Spleen (tissue), 11 donors: ENCODE results near the gene GJA5. TPM values are rescaled to one million over a fixed set of nuclear protein-coding genes. Genes with fewer than 3 reads are reported as not detected.
A peak's percentile ranks its signal among the peaks of the same experiment; 100 is the strongest.

ENCODE experiments used
- DNase-seq: peaks from one replicate; pipeline ENCODE4 v3.0.0-alpha.2; 2020
- H3K27ac ChIP-seq, 8 donors: fragments of 200-600 bp; sonication (generic) in 7 of 8; 1 replicate in 4 of 8; 2 replicates in 4 of 8; pipeline versions ENCODE4 v1.5.0 to v1.8.0; 2016 to 2021; ENCODE audit warnings: inconsistent platforms in 4 of 8, mild to moderate bottlenecking in 4 of 8, moderate library complexity in 1 of 8
- H3K27me3 ChIP-seq, 7 donors: fragments of 200-600 bp; sonication (generic) in 6 of 7; replicated peaks in 1 of 7; 1 replicate in 4 of 7; 2 replicates in 3 of 7; pipeline versions ENCODE4 v1.5.0 to v1.8.0; 2016 to 2021; ENCODE audit warnings: inconsistent platforms in 3 of 7, mild to moderate bottlenecking in 1 of 7
- H3K36me3 ChIP-seq, 6 donors: fragments of 200-600 bp; sonication (generic) in 5 of 6; 1 replicate in 4 of 6; 2 replicates in 2 of 6; pipeline versions ENCODE4 v1.5.0 to v1.8.0; 2016 to 2021; ENCODE audit warnings: inconsistent platforms in 2 of 6
- H3K4me1 ChIP-seq, 6 donors: fragments of 200-600 bp; sonication (generic) in 5 of 6; 1 replicate in 3 of 6; 2 replicates in 3 of 6; pipeline versions ENCODE4 v1.5.0 to v1.8.0; 2016 to 2021; ENCODE audit warnings: inconsistent platforms in 3 of 6
- H3K4me3 ChIP-seq, 8 donors: fragments of 200-600 bp; sonication (generic) in 7 of 8; 1 replicate in 4 of 8; 2 replicates in 4 of 8; pipeline versions ENCODE4 v1.5.0 to v1.8.0; 2016 to 2021; ENCODE audit warnings: inconsistent platforms in 4 of 8, mild to moderate bottlenecking in 4 of 8, moderate library complexity in 2 of 8
- H3K9me3 ChIP-seq, 8 donors: fragments of 200-600 bp; sonication (generic) in 7 of 8; 1 replicate in 4 of 8; 2 replicates in 4 of 8; pipeline versions ENCODE4 v1.5.0 to v1.8.0; 2016 to 2021; ENCODE audit warnings: inconsistent platforms in 4 of 8
- POLR2A ChIP-seq, 3 donors: fragments of 450-650 bp; IDR thresholded peaks; one replicate each; pipeline ENCODE4 v1.5.1; 2017; ENCODE audit warnings: antibody characterized with exemption in 3 of 3, mild to moderate bottlenecking in 1 of 3
- POLR2AphosphoS5 ChIP-seq, 3 donors: sonication (generic); formaldehyde crosslinking; IDR thresholded peaks; one replicate each; pipeline ENCODE4 v1.5.1; 2017; ENCODE audit warnings: antibody characterized with exemption in 3 of 3
- WGBS, 5 donors: extraction: QIAGEN DNeasy Blood & Tissue Kit in 3 of 5; methylation state at CpG; one replicate each; pipeline versions ENCODE4 v1.1.5 to v1.1.7; 2013 to 2018; 5-methylcytosine and 5-hydroxymethylcytosine counted together
- intact Hi-C: fragments of 100-400 bp; cut with DNase I; formaldehyde crosslinking; loops from one replicate; pipeline ENCODE4 v1.15.0; 2023; ENCODE audit warnings: low total_unique reads
- polyA plus RNA-seq, 3 donors: library from polyadenylated mRNA; stranded (reverse); fragments of 200-250 nt; gene quantifications; one replicate each; pipeline ENCODE4 v1.2.1, GENCODE V29; 2013
- total RNA-seq, 7 donors: library from RNA; depleted of rRNA in 3 of 7; stranded (reverse); fragments of >200 nt in 3 of 7; fragmentation: NEBNext Ultra II Directional in 4 of 7; extraction: Animal tissue kit (Norgen Biotek cat#: 25700) in 4 of 7; gene quantifications; one replicate each; pipeline versions ENCODE4 v1.1.0 to v1.2.1, GENCODE V29; 2016 to 2021
- TF ChIP-seq, protein P1 (sequence below), 11 experiments: fragments of 200-600 bp in 7 of 11; fragments of 450-650 bp in 4 of 11; sonication (generic) in 4 of 11; IDR thresholded peaks in 8 of 11; conservative IDR thresholded peaks in 3 of 11; 1 replicate in 7 of 11; 2 replicates in 4 of 11; pipeline versions ENCODE4 v1.4.0 to v1.8.0; 2016 to 2021; ENCODE audit warnings: antibody characterized with exemption in 11 of 11, inconsistent platforms in 4 of 11, mild to moderate bottlenecking in 1 of 11
- donor health status: healthy with polysubstance abuse.
- donor health status: DM: no; HTN: no; CAD: no; lungs with moderate emphysema.
- donor health status: DM: no; HTN: no; CAD: no.
- donor health status: Bipolar disorder and iron deficiency.
- donor health status: healthy.
- donor health status: DM: no; HTN: no; CAD: no.
- donor health status: DM: yes; HTN: yes; CAD: no.

GJA5 gene
- total and polyA plus RNA-seq, 10 donors = 1.5 to 19.8 (median 6.1) TPM

DNA sequence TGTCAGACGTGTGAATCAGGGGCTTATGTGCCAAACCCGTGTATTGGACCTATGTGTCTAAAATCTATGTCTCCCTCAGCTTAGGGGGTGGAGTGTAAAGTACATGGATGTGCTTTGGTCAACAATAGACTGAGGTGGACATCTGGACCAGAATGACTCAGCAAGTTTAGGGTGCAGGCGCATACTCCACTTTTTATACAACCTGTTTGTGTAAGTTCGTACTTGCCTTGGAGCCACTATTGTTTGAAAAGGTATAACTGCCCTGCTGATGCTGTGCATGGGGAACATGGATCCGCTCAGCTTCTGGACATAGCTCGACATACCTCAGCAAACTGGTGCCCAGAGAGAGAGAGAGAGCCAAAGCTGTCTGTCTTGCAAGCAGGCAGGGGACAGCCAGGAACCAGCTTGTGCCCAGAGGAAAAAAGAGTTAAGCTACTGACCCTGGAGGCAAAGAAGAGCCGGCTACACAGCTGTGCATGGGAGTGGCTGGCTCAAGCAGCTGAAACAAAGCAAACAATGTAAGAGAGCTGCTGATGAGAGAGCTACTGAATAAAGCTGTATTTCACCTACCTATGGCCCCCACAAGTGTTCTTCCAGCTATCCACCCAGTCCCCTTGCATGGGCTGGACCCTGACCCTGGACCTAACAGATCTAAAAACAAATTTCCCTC is 41.2 kb downstream of the GJA5 start:
- H3K27me3 ChIP-seq = peaks cover 0 to 55% (median 0%) of the 10 kb centered on the region in 7 donors
- no peak for TF ChIP-seq POLR2A (IDR thresholded peaks at IDR 0.05)
- TF ChIP-seq, protein P1, sequence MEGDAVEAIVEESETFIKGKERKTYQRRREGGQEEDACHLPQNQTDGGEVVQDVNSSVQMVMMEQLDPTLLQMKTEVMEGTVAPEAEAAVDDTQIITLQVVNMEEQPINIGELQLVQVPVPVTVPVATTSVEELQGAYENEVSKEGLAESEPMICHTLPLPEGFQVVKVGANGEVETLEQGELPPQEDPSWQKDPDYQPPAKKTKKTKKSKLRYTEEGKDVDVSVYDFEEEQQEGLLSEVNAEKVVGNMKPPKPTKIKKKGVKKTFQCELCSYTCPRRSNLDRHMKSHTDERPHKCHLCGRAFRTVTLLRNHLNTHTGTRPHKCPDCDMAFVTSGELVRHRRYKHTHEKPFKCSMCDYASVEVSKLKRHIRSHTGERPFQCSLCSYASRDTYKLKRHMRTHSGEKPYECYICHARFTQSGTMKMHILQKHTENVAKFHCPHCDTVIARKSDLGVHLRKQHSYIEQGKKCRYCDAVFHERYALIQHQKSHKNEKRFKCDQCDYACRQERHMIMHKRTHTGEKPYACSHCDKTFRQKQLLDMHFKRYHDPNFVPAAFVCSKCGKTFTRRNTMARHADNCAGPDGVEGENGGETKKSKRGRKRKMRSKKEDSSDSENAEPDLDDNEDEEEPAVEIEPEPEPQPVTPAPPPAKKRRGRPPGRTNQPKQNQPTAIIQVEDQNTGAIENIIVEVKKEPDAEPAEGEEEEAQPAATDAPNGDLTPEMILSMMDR (IDR thresholded peaks at IDR 0.05 in 8 of 11, conservative IDR thresholded peaks at IDR 0.05 in 3 of 11) = no peak
- no peak for TF ChIP-seq POLR2AphosphoS5 (IDR thresholded peaks at IDR 0.05)
- H3K4me3 ChIP-seq = no peak overlapping the region
- no peaks in the 10 kb centered on the region for H3K36me3 ChIP-seq
- 86 to 96% (median 93%) methylated on average over 3 to 7 of the region's 7 CpGs for WGBS, 5 donors
- no peak overlapping the region for H3K27ac ChIP-seq
- intact Hi-C loops = no loop called here
- H3K4me1 ChIP-seq = peaks cover 0 to 8% (median 3%) of the 10 kb centered on the region in 6 donors
- H3K9me3 ChIP-seq = peaks cover 0 to 11% (median 0%) of the 10 kb centered on the region in 8 donors
- DNase-seq = no peak

DNA sequence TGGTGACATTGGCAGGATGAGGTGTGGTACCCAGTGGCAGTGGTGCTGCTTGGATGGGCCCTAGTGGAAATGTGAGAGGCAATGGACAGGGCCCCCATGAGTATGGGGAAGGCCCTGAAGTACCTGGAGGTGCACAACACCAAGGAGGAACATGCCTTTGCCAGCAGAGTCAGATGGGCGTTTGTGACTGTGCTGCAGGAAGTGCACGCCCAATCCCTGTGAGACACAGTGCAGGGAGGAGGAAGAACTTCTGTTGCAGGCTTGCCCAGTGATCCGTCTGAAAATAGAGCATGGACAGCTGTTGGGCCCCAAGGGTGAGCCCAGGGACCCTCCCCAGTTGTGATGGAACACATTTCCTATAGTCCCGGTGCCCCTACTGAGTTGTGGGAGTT is 42.7 kb downstream of the GJA5 start:
- Histone ChIP-seq H3K27ac (no peak overlapping the region), H3K9me3 (peaks cover 0 to 11% (median 0%) of the 10 kb centered on the region in 8 donors), H3K36me3 (no peaks in the 10 kb centered on the region), H3K27me3 (peaks cover 0 to 47% (median 0%) of the 10 kb centered on the region in 7 donors), H3K4me3 (no peak overlapping the region), H3K4me1 (peaks cover 0 to 8% (median 3%) of the 10 kb centered on the region in 6 donors)
- intact Hi-C loops = no loop called here
- TF ChIP-seq POLR2A (IDR thresholded peaks at IDR 0.05) (no peak), POLR2AphosphoS5 (IDR thresholded peaks at IDR 0.05) (no peak)
- TF ChIP-seq, protein P1 (IDR thresholded peaks at IDR 0.05 in 8 of 11, conservative IDR thresholded peaks at IDR 0.05 in 3 of 11) = no peak
- DNase-seq = no peak
- WGBS, 5 donors = 16 to 22% (median 16%) methylated on average over 4 of the region's 4 CpGs

DNA sequence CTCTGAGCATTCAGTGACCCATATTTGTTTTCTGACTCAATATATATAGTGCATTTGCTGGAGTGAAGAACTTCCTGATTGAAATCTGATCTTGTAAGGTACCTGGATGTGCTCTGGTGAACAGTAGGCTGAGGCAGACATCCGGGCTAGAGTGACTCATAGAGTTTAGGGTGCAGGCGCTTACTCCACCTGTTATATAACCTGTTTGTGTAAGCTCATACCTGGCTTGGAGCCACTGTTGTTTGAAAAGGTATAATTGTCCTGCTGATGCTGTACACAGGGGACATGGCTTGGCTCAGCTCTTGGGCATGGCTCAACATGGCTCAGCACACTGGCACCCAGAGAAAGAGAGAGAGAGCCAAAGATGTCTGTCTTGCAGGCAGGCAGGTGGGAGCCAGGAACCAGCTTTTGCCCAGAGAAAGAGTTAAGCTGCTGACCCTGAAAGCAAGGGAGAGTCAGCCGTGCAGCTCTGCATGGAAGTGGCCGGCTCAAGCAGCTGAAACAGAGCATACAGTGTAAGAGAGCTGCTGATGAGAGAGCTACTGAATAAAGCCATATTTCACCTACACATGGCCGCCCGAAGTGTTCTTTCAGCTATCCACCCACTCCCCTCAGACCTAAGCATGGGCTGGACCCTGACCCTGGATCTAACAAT is 43.2 kb downstream of the GJA5 start:
- no peak overlapping the region for H3K4me3 ChIP-seq
- no peaks in the 10 kb centered on the region for H3K36me3 ChIP-seq
- DNase-seq = no peak
- H3K9me3 ChIP-seq = peaks cover 0 to 11% (median 0%) of the 10 kb centered on the region in 8 donors
- 83 to 96% (median 88%) methylated on average over 6 of the region's 6 CpGs for WGBS, 5 donors
- intact Hi-C loops = no loop called here
- no peak for TF ChIP-seq POLR2A (IDR thresholded peaks at IDR 0.05)
- TF ChIP-seq POLR2AphosphoS5 (IDR thresholded peaks at IDR 0.05) = no peak
- TF ChIP-seq, protein P1 (IDR thresholded peaks at IDR 0.05 in 8 of 11, conservative IDR thresholded peaks at IDR 0.05 in 3 of 11) = no peak
- H3K27ac ChIP-seq = peak overlapping the region in 1 of 8 donors; percentile 8
- peaks cover 0 to 8% (median 3%) of the 10 kb centered on the region in 6 donors for H3K4me1 ChIP-seq
- peaks cover 0 to 51% (median 0%) of the 10 kb centered on the region in 7 donors for H3K27me3 ChIP-seq

DNA sequence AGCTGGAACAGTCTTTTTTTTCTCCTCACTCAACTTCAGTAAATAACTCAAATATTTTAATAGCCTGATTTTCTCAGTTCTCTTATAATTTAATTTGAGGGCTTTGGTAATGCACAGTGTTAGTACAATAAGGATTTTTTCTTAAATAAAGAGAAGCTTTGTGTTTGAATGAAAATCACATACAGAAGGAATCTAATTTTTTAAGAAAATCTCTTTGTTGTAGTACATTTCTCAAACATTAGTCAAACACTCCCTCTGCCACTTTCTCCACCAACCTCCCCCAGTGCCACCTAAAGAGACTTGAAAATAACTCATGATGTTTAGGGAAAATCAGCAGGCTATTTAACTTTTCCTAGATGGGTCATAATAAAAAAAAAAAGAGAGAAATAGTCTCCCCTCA is 47.8 kb downstream of the GJA5 start:
- Histone ChIP-seq H3K27ac (no peak overlapping the region), H3K4me3 (no peak overlapping the region), H3K36me3 (no peaks in the 10 kb centered on the region), H3K27me3 (peaks cover 0 to 38% (median 0%) of the 10 kb centered on the region in 7 donors), H3K9me3 (no peaks in the 10 kb centered on the region), H3K4me1 (peaks cover 0 to 3% (median under 1%) of the 10 kb centered on the region in 6 donors)
- intact Hi-C loops = no loop called here
- no peak for DNase-seq
- TF ChIP-seq POLR2AphosphoS5 (IDR thresholded peaks at IDR 0.05) (no peak), POLR2A (IDR thresholded peaks at IDR 0.05) (no peak)
- TF ChIP-seq, protein P1 (IDR thresholded peaks at IDR 0.05 in 8 of 11, conservative IDR thresholded peaks at IDR 0.05 in 3 of 11) = no peak
